ENCODE measurements around the gene MKRN2OS. TPM values are rescaled to one million over a fixed set of nuclear protein-coding genes. Genes with fewer than 3 reads are reported as not detected.

MKRN2OS gene
- total RNA-seq, 1 donor from 2014 or later = not detected

DNA sequence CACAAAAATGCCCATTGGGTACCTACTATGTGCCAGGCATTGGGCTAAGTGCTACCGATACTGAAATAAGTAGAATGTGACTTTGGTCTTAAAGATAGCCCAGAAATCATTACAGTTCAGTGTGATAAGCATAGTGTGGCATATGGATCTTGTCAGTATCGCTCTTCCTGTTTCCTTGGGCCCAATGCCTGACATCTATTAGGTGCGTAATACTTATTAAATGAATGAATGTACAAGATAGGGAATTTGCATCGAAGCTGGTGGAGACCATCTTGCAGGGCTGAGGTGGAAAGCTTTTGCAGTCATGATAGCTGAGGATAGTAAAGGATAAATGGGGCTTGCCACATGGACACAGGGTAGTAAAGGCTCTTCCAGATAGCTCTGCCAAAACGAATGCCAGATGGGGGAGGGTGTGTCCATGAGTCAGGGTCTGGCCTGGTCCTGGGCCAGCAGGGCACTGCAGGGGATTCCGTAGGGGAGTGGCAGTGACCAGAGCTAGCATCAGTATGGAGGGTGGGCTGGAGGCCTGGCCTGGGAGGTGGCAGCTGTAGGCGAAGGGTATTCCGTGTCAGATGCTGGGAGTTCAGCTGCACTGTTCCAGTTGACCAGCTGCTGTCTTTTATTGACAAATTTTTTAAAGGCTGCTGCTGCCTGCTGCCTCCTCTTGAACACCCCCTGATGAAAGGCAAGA, 37.6 kb downstream of the MKRN2OS start:
- no peaks in the 10 kb centered on the region for H3K9me3 ChIP-seq
- H3K4me1 ChIP-seq = no peaks in the 10 kb centered on the region
- no peaks in the 10 kb centered on the region for H3K27me3 ChIP-seq (ENCODE audit: low read depth)
- DNase-seq = no peak
- intact Hi-C loops (cut with DNase I) = no loop called here
- TF ChIP-seq, protein P1, sequence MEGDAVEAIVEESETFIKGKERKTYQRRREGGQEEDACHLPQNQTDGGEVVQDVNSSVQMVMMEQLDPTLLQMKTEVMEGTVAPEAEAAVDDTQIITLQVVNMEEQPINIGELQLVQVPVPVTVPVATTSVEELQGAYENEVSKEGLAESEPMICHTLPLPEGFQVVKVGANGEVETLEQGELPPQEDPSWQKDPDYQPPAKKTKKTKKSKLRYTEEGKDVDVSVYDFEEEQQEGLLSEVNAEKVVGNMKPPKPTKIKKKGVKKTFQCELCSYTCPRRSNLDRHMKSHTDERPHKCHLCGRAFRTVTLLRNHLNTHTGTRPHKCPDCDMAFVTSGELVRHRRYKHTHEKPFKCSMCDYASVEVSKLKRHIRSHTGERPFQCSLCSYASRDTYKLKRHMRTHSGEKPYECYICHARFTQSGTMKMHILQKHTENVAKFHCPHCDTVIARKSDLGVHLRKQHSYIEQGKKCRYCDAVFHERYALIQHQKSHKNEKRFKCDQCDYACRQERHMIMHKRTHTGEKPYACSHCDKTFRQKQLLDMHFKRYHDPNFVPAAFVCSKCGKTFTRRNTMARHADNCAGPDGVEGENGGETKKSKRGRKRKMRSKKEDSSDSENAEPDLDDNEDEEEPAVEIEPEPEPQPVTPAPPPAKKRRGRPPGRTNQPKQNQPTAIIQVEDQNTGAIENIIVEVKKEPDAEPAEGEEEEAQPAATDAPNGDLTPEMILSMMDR (IDR thresholded peaks at IDR 0.05) = no peak
- peak; percentile 54 to 55 for ATAC-seq
- peak overlapping the region; percentile 47 for H3K27ac ChIP-seq
- no peak overlapping the region for H3K4me3 ChIP-seq
- peaks cover 54% of the 10 kb centered on the region for H3K36me3 ChIP-seq

DNA sequence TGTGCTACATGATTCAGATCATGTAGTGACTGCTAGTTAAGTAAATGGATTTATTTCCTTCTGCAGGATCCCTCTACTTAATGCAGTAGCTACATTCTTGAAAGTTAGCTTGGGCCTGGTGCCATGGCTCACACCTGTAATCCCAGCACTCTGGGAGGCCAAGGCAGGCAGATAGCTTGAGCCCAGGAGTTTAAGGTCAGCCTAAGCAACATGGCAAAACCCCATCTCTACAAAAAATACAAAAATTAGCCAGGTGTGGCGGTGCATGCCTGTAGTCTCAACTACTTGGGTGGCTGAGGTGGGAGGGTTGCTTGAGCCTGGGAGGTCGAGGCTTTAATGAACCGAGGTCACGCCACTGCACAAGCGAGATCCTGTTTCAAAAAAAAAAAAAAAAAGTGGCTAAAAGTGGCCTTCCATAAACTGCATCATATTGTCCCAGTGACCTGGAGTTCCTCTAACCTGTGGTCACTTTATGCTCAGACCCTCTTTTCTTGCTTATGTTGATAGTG, 39.0 kb downstream of the MKRN2OS start:
- DNase-seq = no peak

DNA sequence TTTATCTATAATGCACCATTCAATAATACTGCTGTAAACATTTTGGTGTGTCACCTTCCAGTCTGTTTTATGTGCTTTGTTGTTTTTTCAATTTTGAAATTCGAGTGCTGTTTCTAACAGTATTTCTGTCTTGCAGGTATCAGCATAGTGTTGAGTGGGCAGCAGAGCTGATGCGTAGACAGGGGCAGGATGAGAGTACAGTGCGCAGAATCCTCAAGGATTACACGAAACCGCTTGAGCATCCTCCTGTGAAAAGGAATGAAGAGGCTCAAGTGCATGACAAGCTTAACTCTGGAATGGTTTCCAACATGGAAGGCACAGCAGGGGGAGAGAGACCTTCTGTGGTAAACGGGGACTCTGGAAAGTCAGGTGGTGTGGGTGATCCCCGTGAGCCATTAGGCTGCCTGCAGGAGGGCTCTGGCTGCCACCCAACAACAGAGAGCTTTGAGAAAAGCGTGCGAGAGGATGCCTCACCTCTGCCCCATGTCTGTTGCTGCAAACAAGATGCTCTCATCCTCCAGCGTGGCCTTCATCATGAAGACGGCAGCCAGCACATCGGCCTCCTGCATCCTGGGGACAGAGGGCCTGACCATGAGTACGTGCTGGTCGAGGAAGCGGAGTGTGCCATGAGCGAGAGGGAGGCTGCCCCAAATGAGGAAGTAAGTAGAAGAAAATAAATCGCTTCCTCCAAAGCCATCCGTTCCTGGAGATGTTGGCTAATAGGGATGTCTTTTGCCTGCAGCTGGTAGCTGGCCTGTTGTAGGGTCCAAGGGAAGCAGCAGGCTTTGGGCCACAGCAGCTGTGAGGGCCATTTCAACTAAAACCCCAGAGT, 42.0 kb downstream of the MKRN2OS start:
- Histone ChIP-seq H3K4me3 (no peak overlapping the region), H3K27ac (no peak overlapping the region), H3K4me1 (no peaks in the 10 kb centered on the region), H3K27me3 (ENCODE audit: low read depth) (no peaks in the 10 kb centered on the region), H3K36me3 (peaks cover 81% of the 10 kb centered on the region), H3K9me3 (no peaks in the 10 kb centered on the region)
- ATAC-seq = peak in 1 of 2 donors; percentile 56
- intact Hi-C loops (cut with DNase I) = no loop called here
- TF ChIP-seq, protein P1 (IDR thresholded peaks at IDR 0.05) = no peak
- DNase-seq = peak; percentile 62

More for the DNA sequence above, 39.0 kb downstream of the MKRN2OS start:
- H3K9me3 ChIP-seq = no peaks in the 10 kb centered on the region
- H3K27me3 ChIP-seq (ENCODE audit: low read depth) = no peaks in the 10 kb centered on the region
- no peaks in the 10 kb centered on the region for H3K4me1 ChIP-seq
- TF ChIP-seq, protein P1 (IDR thresholded peaks at IDR 0.05) = no peak
- no peak for ATAC-seq
- H3K27ac ChIP-seq = no peak overlapping the region
- intact Hi-C loops (cut with DNase I) = no loop called here
- H3K36me3 ChIP-seq = peaks cover 64% of the 10 kb centered on the region
- H3K4me3 ChIP-seq = no peak overlapping the region

DNA sequence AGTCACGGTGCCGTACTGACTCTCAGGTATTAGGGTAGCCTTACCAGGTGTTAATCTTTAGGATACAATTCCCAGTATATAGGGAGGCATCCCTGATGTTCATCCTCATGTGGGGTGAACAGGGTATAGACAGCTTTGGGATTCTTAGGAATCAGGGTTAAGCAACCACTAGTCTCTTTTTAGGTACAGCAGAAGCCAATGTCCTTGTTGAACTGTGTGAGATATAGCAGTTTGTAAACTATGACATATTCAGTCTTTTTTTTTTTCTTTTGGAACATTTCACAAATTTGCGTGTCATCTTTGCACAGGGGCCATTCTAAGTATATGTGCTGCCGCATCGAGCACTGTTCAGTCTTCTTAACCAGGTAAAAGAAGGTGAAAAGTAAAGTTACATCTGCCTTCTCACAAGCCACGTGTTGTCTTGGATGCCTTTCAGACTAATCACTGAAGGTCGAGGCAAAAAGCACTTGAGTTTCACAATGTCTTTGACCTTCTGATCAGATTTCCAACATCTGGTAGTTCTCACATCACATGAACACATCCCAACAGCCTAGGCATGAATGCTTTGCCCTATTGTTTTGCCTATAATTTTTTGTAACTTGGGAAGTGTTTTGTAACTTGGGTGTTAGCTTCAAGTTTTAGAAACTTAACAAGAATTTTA, 43.8 kb downstream of the MKRN2OS start:
- Histone ChIP-seq H3K4me3 (no peak overlapping the region), H3K27me3 (ENCODE audit: low read depth) (no peaks in the 10 kb centered on the region), H3K27ac (no peak overlapping the region), H3K36me3 (peaks cover 92% of the 10 kb centered on the region), H3K9me3 (no peaks in the 10 kb centered on the region), H3K4me1 (no peaks in the 10 kb centered on the region)
- intact Hi-C loops (cut with DNase I) = no loop called here
- ATAC-seq (no peak), DNase-seq (no peak)
- TF ChIP-seq, protein P1 (IDR thresholded peaks at IDR 0.05) = no peak

DNA sequence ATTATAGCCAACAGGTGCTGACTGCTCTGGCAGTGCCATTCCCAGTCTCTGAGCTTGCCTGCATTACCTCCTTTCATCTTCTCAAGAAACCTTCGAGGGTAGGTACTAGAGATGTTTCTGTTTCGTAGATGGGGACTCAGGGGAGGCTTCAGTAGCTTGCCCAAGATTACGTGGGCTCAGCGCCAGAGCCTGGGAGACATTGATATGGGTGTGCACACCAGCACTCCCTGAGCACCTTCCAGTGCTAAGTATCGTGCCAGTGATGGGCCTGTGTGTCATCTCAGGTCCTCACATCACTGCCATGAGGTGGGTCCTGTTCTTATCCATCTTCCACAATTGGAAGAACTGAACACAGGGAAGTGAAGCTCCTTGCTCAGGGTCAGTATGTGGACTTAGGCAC, 45.8 kb downstream of the MKRN2OS start:
- Histone ChIP-seq H3K27me3 (ENCODE audit: low read depth) (no peaks in the 10 kb centered on the region), H3K27ac (no peak overlapping the region), H3K9me3 (no peaks in the 10 kb centered on the region), H3K36me3 (peaks cover 90% of the 10 kb centered on the region), H3K4me3 (no peak overlapping the region), H3K4me1 (no peaks in the 10 kb centered on the region)
- no peak for ATAC-seq
- intact Hi-C loops (cut with DNase I) = no loop called here
- DNase-seq = no peak
- TF ChIP-seq, protein P1 (IDR thresholded peaks at IDR 0.05) = no peak
